ENCODE data around the gene SPAG8. TPM values are rescaled to one million over a fixed set of nuclear protein-coding genes. Genes with fewer than 3 reads are reported as not detected.
A peak's percentile ranks its signal among the peaks of the same experiment; 100 is the strongest.

SPAG8 gene, protein sequence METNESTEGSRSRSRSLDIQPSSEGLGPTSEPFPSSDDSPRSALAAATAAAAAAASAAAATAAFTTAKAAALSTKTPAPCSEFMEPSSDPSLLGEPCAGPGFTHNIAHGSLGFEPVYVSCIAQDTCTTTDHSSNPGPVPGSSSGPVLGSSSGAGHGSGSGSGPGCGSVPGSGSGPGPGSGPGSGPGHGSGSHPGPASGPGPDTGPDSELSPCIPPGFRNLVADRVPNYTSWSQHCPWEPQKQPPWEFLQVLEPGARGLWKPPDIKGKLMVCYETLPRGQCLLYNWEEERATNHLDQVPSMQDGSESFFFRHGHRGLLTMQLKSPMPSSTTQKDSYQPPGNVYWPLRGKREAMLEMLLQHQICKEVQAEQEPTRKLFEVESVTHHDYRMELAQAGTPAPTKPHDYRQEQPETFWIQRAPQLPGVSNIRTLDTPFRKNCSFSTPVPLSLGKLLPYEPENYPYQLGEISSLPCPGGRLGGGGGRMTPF
- total RNA-seq = 1 to 10 TPM in 1 of 2 donors, under 1 TPM in 1; 0.19 to 1.6 TPM

DNA sequence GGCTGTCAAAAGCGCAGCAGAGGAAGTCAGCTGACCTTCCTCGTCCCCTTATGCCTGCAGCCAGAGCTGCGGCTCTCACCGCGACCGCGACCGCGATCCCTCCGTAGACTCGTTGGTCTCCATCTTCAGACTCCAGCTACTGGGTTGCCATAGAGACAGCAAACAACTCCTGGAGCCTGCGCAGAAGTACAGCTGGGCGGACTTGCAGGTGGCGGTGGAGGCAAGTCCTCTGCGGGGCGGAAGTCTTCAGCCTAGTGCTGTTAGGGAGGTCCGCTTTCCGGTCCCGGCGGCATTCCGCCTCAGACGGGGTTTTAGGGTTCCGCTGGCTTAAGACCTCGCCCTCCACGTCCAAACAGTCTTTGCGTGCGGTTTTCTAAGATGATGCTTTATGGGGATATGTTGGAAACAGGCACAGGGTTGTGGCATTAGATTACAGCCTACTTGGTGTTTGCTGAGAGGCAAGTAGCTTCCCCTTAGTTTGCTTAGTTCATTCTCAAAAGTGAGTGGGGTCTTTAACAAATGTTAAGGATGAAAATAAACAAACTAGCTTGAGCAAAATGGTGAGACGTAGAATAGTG is at the start of gene SPAG8:
SPAG8 (minus strand) TSS at position 238 of the 578 bp plus-strand sequence; CDS start at position 123, 115 bp downstream.
- Mint-ChIP-seq H3K4me1 (ENCODE audit: low read depth in 2 of 2) (peaks cover 29 to 33% of the 10 kb centered on the region in 2 donors), H3K36me3 (no peaks in the 10 kb centered on the region), H3K27ac (peak within 1 kb of the TSS; percentile 68 to 97), H3K27me3 (no peaks in the 10 kb centered on the region), H3K9me3 (no peaks in the 10 kb centered on the region), H3K4me3 (peak within 1 kb of the TSS; percentile 90)
- DNase-seq (ENCODE audit: low spot score) = peak; percentile 96
- ATAC-seq = peak; percentile 82 to 83

GRCh38 chr9:35861161-35861897 is 49.3 kb upstream of the SPAG8 start:
- Mint-ChIP-seq H3K9me3 (no peaks in the 10 kb centered on the region), H3K4me3 (no peak overlapping the region), H3K27ac (no peak overlapping the region), H3K4me1 (ENCODE audit: low read depth in 2 of 2) (peaks cover 0 to 7% of the 10 kb centered on the region in 2 donors), H3K36me3 (no peaks in the 10 kb centered on the region), H3K27me3 (peaks cover 13% of the 10 kb centered on the region in 2 donors)
- no peak for DNase-seq (ENCODE audit: low spot score)
- no peak for ATAC-seq

GRCh38 chr9:35859990-35860339 is 47.9 kb upstream of the SPAG8 start:
- Mint-ChIP-seq H3K4me3 (no peak overlapping the region), H3K36me3 (no peaks in the 10 kb centered on the region), H3K4me1 (ENCODE audit: low read depth in 2 of 2) (peaks cover 0 to 7% of the 10 kb centered on the region in 2 donors), H3K27ac (no peak overlapping the region), H3K27me3 (peaks cover 16 to 25% of the 10 kb centered on the region in 2 donors), H3K9me3 (no peaks in the 10 kb centered on the region)
- no peak for ATAC-seq
- DNase-seq (ENCODE audit: low spot score) = no peak

GRCh38 chr9:35859310-35859989 is 47.4 kb upstream of the SPAG8 start:
- no peak overlapping the region for H3K4me3 Mint-ChIP-seq
- no peak overlapping the region for H3K27ac Mint-ChIP-seq
- ATAC-seq = peak; percentile 50 to 52
- no peak for DNase-seq (ENCODE audit: low spot score)
- H3K36me3 Mint-ChIP-seq = no peaks in the 10 kb centered on the region
- peaks cover 16 to 25% of the 10 kb centered on the region in 2 donors for H3K27me3 Mint-ChIP-seq
- no peaks in the 10 kb centered on the region for H3K9me3 Mint-ChIP-seq
- H3K4me1 Mint-ChIP-seq (ENCODE audit: low read depth in 2 of 2) = peaks cover 0 to 7% of the 10 kb centered on the region in 2 donors

GRCh38 chr9:35858458-35858857 is 46.4 kb upstream of the SPAG8 start:
- Mint-ChIP-seq H3K9me3 (no peaks in the 10 kb centered on the region), H3K4me1 (ENCODE audit: low read depth in 2 of 2) (peaks cover 0 to 7% of the 10 kb centered on the region in 2 donors), H3K27ac (no peak overlapping the region), H3K4me3 (no peak overlapping the region), H3K36me3 (no peaks in the 10 kb centered on the region), H3K27me3 (peaks cover 16 to 25% of the 10 kb centered on the region in 2 donors)
- DNase-seq (ENCODE audit: low spot score) (no peak), ATAC-seq (no peak)

- H3K4me1 Mint-ChIP-seq (ENCODE audit: low read depth in 2 of 2) = peaks cover 0 to 7% of the 10 kb centered on the region in 2 donors
- no peaks in the 10 kb centered on the region for H3K9me3 Mint-ChIP-seq
- no peak overlapping the region for H3K27ac Mint-ChIP-seq
- peaks cover 16 to 23% of the 10 kb centered on the region in 2 donors for H3K27me3 Mint-ChIP-seq
- no peak for ATAC-seq
- H3K36me3 Mint-ChIP-seq = no peaks in the 10 kb centered on the region
- H3K4me3 Mint-ChIP-seq = no peak overlapping the region
- no peak for DNase-seq (ENCODE audit: low spot score)
These were observed 44.8 kb upstream of the SPAG8 start for GRCh38 chr9:35856882-35857281.

DNA sequence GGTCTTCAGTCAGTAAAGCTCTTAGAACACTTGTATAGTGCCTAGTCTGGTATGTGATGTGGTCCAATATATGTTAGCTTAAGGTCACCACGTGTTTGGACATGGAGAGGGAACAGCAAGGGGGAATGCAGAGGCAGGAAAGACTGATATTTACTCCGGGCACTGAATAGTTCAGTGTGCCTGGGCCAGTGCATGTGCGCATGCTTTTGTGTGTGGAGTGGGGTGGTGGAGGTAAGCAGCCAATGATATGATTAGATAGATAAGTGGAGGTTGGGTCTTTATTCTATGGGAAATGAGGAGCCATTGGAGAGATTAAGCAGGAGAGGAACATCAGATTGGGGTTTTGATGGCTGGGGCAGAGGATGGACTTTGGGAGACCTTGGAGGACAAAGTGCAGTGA is 44.1 kb upstream of the SPAG8 start:
- H3K36me3 Mint-ChIP-seq = no peaks in the 10 kb centered on the region
- H3K4me1 Mint-ChIP-seq (ENCODE audit: low read depth in 2 of 2) = peaks cover 0 to 7% of the 10 kb centered on the region in 2 donors
- no peaks in the 10 kb centered on the region for H3K9me3 Mint-ChIP-seq
- H3K27ac Mint-ChIP-seq = no peak overlapping the region
- DNase-seq (ENCODE audit: low spot score) = no peak
- H3K4me3 Mint-ChIP-seq = no peak overlapping the region
- peaks cover 12 to 16% of the 10 kb centered on the region in 2 donors for H3K27me3 Mint-ChIP-seq
- no peak for ATAC-seq

- H3K36me3 Mint-ChIP-seq = no peaks in the 10 kb centered on the region
- no peak overlapping the region for H3K4me3 Mint-ChIP-seq
- no peak overlapping the region for H3K27ac Mint-ChIP-seq
- H3K9me3 Mint-ChIP-seq = no peaks in the 10 kb centered on the region
- H3K27me3 Mint-ChIP-seq = peaks cover 9 to 15% of the 10 kb centered on the region in 2 donors
- H3K4me1 Mint-ChIP-seq (ENCODE audit: low read depth in 2 of 2) = peaks cover 0 to 7% of the 10 kb centered on the region in 2 donors
- ATAC-seq (no peak), DNase-seq (ENCODE audit: low spot score) (no peak)
These were observed 42.2 kb upstream of the SPAG8 start for GRCh38 chr9:35854091-35854762.

DNA sequence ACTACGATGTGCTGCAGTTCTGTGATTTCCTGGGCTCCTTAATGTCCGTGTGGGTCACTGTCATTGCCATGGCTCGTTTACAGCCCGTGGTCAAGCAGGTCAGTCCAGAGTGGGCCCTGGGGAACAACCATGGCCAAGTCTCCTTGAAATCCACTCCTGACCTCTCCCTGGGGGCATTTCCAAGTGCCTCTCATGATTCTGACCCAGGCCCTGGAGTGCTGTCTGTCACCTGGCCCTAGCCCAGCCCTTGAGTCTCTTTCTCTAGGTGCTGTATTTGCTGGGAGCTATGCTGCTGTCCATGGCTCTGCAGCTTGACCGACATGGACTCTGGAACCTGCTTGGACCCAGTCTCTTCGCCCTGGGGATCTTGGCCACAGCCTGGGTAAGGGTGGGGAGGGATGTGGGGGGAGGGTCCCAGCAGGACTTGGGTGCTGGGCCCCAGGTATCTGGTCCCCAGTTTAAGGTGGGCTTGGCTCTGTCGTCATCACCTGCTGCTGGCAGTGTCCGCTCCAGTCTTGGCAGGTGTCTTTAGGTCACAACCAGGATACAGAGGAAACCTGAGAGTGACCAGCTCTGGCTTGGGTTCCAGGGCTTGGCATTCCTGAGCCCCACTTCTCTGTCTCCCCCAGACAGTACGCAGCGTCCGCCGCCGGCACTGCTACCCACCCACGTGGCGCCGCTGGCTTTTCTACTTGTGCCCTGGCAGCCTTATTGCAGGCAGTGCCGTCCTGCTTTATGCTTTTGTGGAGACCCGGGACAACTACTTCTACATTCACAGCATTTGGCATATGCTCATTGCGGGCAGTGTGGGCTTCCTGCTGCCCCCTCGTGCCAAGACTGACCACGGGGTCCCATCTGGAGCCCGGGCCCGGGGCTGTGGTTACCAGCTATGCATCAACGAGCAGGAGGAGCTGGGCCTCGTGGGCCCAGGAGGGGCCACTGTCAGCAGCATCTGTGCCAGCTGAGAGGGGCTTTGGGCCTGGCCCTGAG is 41.1 kb upstream of the SPAG8 start:
- Mint-ChIP-seq H3K27ac (no peak overlapping the region), H3K4me3 (no peak overlapping the region), H3K27me3 (peaks cover 6 to 15% of the 10 kb centered on the region in 2 donors), H3K9me3 (no peaks in the 10 kb centered on the region), H3K4me1 (ENCODE audit: low read depth in 2 of 2) (peaks cover 0 to 2% of the 10 kb centered on the region in 2 donors), H3K36me3 (no peaks in the 10 kb centered on the region)
- DNase-seq (ENCODE audit: low spot score) = no peak
- ATAC-seq = peak in 1 of 2 donors; percentile 29

DNA sequence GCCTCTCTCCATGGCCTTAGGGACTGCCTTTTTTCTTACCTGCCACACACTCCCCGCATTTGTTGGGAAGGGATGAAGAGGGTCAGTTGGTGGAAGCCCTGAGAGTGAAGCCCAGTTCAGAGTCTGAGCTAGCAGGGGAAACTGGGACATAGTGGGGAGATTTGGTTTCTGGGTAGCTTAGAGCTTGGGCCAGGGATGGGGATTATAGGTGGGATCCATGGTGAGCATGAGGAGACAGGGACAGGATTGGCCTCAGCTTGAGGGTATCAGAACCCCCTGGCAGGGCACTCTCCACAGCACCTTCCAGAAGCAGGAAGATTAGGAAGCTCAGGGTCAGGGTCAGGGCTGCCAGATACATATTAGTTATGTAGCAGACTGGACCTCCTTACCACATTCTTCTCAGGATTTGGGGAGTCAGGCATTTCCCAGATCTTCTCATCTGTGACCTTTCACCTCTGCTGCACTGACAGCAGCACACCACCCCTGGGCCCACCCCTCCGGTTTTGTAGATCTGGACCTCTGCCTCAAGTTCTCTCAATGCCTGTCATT is 40.3 kb upstream of the SPAG8 start:
- no peak for DNase-seq (ENCODE audit: low spot score)
- ATAC-seq = no peak
- Mint-ChIP-seq H3K36me3 (no peaks in the 10 kb centered on the region), H3K27ac (no peak overlapping the region), H3K9me3 (no peaks in the 10 kb centered on the region), H3K4me3 (no peak overlapping the region), H3K4me1 (ENCODE audit: low read depth in 2 of 2) (peaks cover 0 to 3% of the 10 kb centered on the region in 2 donors), H3K27me3 (peaks cover 6 to 15% of the 10 kb centered on the region in 2 donors)

- Mint-ChIP-seq H3K27me3 (no peaks in the 10 kb centered on the region), H3K4me3 (no peak overlapping the region), H3K36me3 (no peaks in the 10 kb centered on the region), H3K27ac (no peak overlapping the region), H3K9me3 (no peaks in the 10 kb centered on the region), H3K4me1 (ENCODE audit: low read depth in 2 of 2) (peaks cover 7 to 14% of the 10 kb centered on the region in 2 donors)
- ATAC-seq (peak; percentile 25 to 53), DNase-seq (ENCODE audit: low spot score) (no peak)
These were observed 35.9 kb upstream of the SPAG8 start for GRCh38 chr9:35847792-35848572.
